Neural progenitor cell (in vitro differentiated cells): ENCODE measurements around the gene KLK12. TPM values are rescaled to one million over a fixed set of nuclear protein-coding genes. Genes with fewer than 3 reads are reported as not detected.

Source experiments
- DNase-seq: peaks from one replicate; pipeline ENCODE4 v3.0.0-alpha.2; 2016; ENCODE audit warnings: low spot score
- H2AFZ ChIP-seq: fragments of 200-600 bp; sonication (generic); replicated peaks from 2 replicates; pipeline ENCODE4 v1.6.1; 2016; ENCODE audit warnings: antibody characterized with exemption
- H3F3A ChIP-seq: fragments of 200-600 bp; sonication (generic); 2 replicates; pipeline ENCODE4 v1.6.1; 2016; ENCODE audit warnings: antibody characterized with exemption, low read depth
- H3K27ac ChIP-seq: fragments of 200-600 bp; sonication (generic); 2 replicates; pipeline ENCODE4 v1.5.1; 2016; ENCODE audit warnings: mild to moderate bottlenecking
- H3K27me3 ChIP-seq: fragments of 200-600 bp; sonication (generic); 2 replicates; pipeline ENCODE4 v1.6.1; 2016; ENCODE audit warnings: mild to moderate bottlenecking, moderate library complexity
- H3K36me3 ChIP-seq: fragments of 200-600 bp; sonication (generic); 2 replicates; pipeline ENCODE4 v1.5.1; 2016
- H3K4me1 ChIP-seq: fragments of 200-600 bp; sonication (generic); 2 replicates; pipeline ENCODE4 v1.6.1; 2016; ENCODE audit warnings: mixed run types
- H3K4me2 ChIP-seq: fragments of 200-600 bp; sonication (generic); 2 replicates; pipeline ENCODE4 v1.6.1; 2016
- H3K4me3 ChIP-seq: fragments of 200-600 bp; sonication (generic); 2 replicates; pipeline ENCODE4 v1.5.1; 2016
- H3K79me2 ChIP-seq: fragments of 200-600 bp; sonication (generic); 2 replicates; pipeline ENCODE4 v1.6.1; 2016; ENCODE audit warnings: low read depth
- H3K9ac ChIP-seq: fragments of 200-600 bp; sonication (generic); 2 replicates; pipeline ENCODE4 v1.6.1; 2016
- H3K9me3 ChIP-seq: fragments of 200-600 bp; sonication (generic); 2 replicates; pipeline ENCODE4 v1.5.1; 2016; ENCODE audit warnings: low read depth
- H4K20me1 ChIP-seq: fragments of 200-600 bp; sonication (generic); 2 replicates; pipeline ENCODE4 v1.6.1; 2016; ENCODE audit warnings: low read depth
- H3K27ac Mint-ChIP-seq: 3 replicates; pipeline ENCODE4 v1.8.0; 2021; ENCODE audit warnings: mixed read lengths
- H3K27me3 Mint-ChIP-seq: 2 replicates; pipeline ENCODE4 v1.8.0; 2022; ENCODE audit warnings: low read depth, mild to moderate bottlenecking, inconsistent platforms, moderate library complexity, mixed read lengths; ENCODE audit not compliant: insufficient read depth
- H3K36me3 Mint-ChIP-seq: 3 replicates; pipeline ENCODE4 v1.8.0; 2021; ENCODE audit warnings: mixed read lengths
- H3K4me1 Mint-ChIP-seq: 3 replicates; pipeline ENCODE4 v1.8.0; 2021; ENCODE audit warnings: mixed read lengths
- H3K4me3 Mint-ChIP-seq: 3 replicates; pipeline ENCODE4 v1.8.0; 2021; ENCODE audit warnings: mild to moderate bottlenecking, moderate library complexity, mixed read lengths
- H3K9me3 Mint-ChIP-seq: 3 replicates; pipeline ENCODE4 v1.8.0; 2020; ENCODE audit warnings: mixed read lengths
- EZH2 ChIP-seq: fragments of 200-600 bp; sonication (generic); IDR thresholded peaks from 2 replicates; pipeline ENCODE4 v1.6.1; 2017; ENCODE audit warnings: antibody characterized with exemption, mild to moderate bottlenecking, moderate library complexity
- EZH2phosphoT487 ChIP-seq: fragments of 200-600 bp; sonication (generic); IDR thresholded peaks from 2 replicates; pipeline ENCODE4 v1.6.1; 2017; ENCODE audit warnings: antibody characterized with exemption
- total RNA-seq: library from RNA; depleted of rRNA; stranded (reverse); fragments of >200 nt; gene quantifications from 2 replicates; pipeline ENCODE4 v1.2.3, GENCODE V29; 2015; ENCODE audit warnings: low replicate concordance
- TF ChIP-seq, protein P1 (sequence below): fragments of 200-600 bp; sonication (generic); IDR thresholded peaks from 2 replicates; pipeline ENCODE4 v1.5.1; 2017; ENCODE audit warnings: antibody characterized with exemption, mild to moderate bottlenecking

KLK12 gene
- total RNA-seq, 1 donor from 2014 or later = not detected

DNA sequence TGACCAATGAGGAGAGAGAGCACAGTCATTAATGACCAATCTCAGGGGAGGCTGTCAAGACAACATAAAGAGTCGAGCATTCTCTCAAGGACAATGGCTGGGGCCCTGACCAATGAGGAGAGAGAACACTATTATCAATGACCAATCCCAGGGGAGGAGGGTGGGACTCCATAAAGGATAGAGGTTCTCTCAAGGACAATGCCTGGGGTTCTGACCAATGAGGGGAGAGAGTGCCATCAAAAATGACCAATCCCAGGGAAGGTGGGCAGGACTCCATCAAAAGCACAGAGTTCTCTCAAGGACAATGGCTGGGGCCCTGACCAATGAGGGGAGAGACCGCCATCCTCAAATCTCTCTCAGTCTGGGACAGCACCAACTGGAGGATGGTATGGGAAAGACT lies 5.1 kb downstream of the KLK12 start:
- no peaks in the 10 kb centered on the region for H3K36me3 ChIP-seq
- Mint-ChIP-seq H3K27ac (no peak overlapping the region), H3K36me3 (no peaks in the 10 kb centered on the region), H3K27me3 (peaks cover 14% of the 10 kb centered on the region), H3K4me1 (peaks cover 3% of the 10 kb centered on the region), H3K4me3 (no peak overlapping the region), H3K9me3 (peaks cover 3% of the 10 kb centered on the region)
- no peak overlapping the region for H3K9ac ChIP-seq
- H3K79me2 ChIP-seq = no peaks in the 10 kb centered on the region
- H3K27ac ChIP-seq = no peak overlapping the region
- no peaks in the 10 kb centered on the region for H4K20me1 ChIP-seq
- H2AFZ ChIP-seq = no peak overlapping the region
- no peaks in the 10 kb centered on the region for H3K9me3 ChIP-seq
- TF ChIP-seq EZH2 (no peak), EZH2phosphoT487 (no peak)
- TF ChIP-seq, protein P1, sequence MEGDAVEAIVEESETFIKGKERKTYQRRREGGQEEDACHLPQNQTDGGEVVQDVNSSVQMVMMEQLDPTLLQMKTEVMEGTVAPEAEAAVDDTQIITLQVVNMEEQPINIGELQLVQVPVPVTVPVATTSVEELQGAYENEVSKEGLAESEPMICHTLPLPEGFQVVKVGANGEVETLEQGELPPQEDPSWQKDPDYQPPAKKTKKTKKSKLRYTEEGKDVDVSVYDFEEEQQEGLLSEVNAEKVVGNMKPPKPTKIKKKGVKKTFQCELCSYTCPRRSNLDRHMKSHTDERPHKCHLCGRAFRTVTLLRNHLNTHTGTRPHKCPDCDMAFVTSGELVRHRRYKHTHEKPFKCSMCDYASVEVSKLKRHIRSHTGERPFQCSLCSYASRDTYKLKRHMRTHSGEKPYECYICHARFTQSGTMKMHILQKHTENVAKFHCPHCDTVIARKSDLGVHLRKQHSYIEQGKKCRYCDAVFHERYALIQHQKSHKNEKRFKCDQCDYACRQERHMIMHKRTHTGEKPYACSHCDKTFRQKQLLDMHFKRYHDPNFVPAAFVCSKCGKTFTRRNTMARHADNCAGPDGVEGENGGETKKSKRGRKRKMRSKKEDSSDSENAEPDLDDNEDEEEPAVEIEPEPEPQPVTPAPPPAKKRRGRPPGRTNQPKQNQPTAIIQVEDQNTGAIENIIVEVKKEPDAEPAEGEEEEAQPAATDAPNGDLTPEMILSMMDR = no peak
- no peak for DNase-seq
- H3K4me1 ChIP-seq = peaks cover 22% of the 10 kb centered on the region
- H3K27me3 ChIP-seq = no peaks in the 10 kb centered on the region
- H3K4me3 ChIP-seq = no peak overlapping the region
- H3K4me2 ChIP-seq = no peak overlapping the region
- no peaks in the 10 kb centered on the region for H3F3A ChIP-seq

DNA sequence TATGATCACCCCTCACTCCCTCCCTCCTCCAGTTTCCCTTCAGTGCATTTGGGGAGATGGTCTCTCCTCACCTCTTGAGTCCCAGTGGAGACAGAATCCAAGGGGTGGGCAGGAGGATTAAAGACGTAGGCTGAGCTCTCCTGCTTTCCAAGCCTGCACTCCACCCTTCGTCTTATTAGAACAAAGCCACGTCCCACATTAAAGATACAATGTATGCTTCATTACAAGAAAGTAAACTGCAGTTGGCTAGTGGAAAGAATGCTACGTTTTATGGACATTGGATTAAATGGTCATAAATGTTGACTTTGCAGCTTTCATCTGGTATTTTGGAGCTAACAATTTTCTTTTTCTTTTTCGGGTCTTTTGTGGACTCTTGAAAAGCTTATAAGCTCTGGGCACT lies 6.9 kb downstream of the KLK12 start:
- no peak overlapping the region for H3K4me3 ChIP-seq
- Mint-ChIP-seq H3K36me3 (no peaks in the 10 kb centered on the region), H3K4me1 (peaks cover 3% of the 10 kb centered on the region), H3K27me3 (peaks cover 16% of the 10 kb centered on the region), H3K9me3 (peaks cover 3% of the 10 kb centered on the region), H3K4me3 (no peak overlapping the region), H3K27ac (no peak overlapping the region)
- H3F3A ChIP-seq = no peaks in the 10 kb centered on the region
- H3K27ac ChIP-seq = no peak overlapping the region
- no peaks in the 10 kb centered on the region for H3K9me3 ChIP-seq
- no peak overlapping the region for H3K9ac ChIP-seq
- H3K27me3 ChIP-seq = no peaks in the 10 kb centered on the region
- H4K20me1 ChIP-seq = no peaks in the 10 kb centered on the region
- H3K4me1 ChIP-seq = peaks cover 22% of the 10 kb centered on the region
- no peaks in the 10 kb centered on the region for H3K36me3 ChIP-seq
- no peaks in the 10 kb centered on the region for H3K79me2 ChIP-seq
- no peak for TF ChIP-seq EZH2
- TF ChIP-seq, protein P1 = no peak
- no peak for TF ChIP-seq EZH2phosphoT487
- H2AFZ ChIP-seq = no peak overlapping the region
- H3K4me2 ChIP-seq = no peak overlapping the region
- no peak for DNase-seq

DNA sequence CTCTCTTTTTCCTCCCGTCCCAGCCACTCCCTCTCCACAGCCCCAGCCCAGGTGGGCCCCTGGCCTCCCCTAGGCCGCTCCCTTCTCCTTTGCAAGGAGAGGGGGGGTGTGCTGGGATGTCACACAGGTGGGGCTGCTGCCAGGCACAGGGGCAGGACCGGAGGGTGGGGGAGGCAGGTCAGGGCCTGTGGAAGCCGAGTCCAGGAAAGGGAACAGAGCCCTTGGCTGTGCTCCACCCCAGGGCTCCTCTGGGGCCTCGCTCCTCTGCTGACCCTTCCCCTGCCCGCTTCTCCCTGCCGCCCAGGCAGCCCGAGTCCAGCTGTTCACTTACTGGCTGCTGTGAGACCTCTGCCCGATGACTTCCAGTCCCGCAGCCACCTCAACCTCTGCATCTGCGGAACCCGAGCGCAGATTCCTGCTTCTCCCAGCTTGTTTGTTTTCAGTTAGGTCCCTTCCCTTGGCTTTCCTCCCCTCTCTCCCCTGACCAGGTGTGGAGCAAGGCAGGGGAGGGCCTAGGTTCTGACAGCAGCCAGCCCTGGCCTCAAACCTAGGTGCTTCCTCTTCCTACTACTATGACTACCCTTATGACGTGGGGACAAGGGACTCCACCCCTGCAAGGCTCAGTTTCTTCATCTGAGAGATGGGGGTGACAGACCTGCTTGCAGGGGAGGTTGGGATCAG lies 7.5 kb downstream of the KLK12 start:
- Histone ChIP-seq H3F3A (no peaks in the 10 kb centered on the region), H3K4me3 (no peak overlapping the region), H3K36me3 (no peaks in the 10 kb centered on the region), H3K27me3 (no peaks in the 10 kb centered on the region), H4K20me1 (no peaks in the 10 kb centered on the region), H3K79me2 (no peaks in the 10 kb centered on the region), H2AFZ (no peak overlapping the region), H3K4me1 (peaks cover 22% of the 10 kb centered on the region), H3K9ac (no peak overlapping the region), H3K9me3 (no peaks in the 10 kb centered on the region), H3K27ac (no peak overlapping the region), H3K4me2 (no peak overlapping the region)
- Mint-ChIP-seq H3K27me3 (peaks cover 21% of the 10 kb centered on the region), H3K4me1 (peaks cover 3% of the 10 kb centered on the region), H3K27ac (no peak overlapping the region), H3K36me3 (no peaks in the 10 kb centered on the region), H3K9me3 (peaks cover 3% of the 10 kb centered on the region), H3K4me3 (no peak overlapping the region)
- TF ChIP-seq EZH2 (no peak), EZH2phosphoT487 (no peak)
- TF ChIP-seq, protein P1 = no peak
- DNase-seq = no peak
